Measurements from ENCODE around the gene ZNF423.

GRCh38 chr16:49862694-49863093, 6.8 kb upstream of the ZNF423 start:
- no peak for TF ChIP-seq CTCF (conservative IDR thresholded peaks at IDR 0.05 in 1 of 2, IDR thresholded peaks at IDR 0.05 in 1 of 2; ENCODE audit: extremely low read depth in 1 of 2, insufficient read depth in 1 of 2, low read depth in 1 of 2, low read length in 2 of 2)
- TF ChIP-seq EZH2 (IDR thresholded peaks at IDR 0.05; ENCODE audit: borderline replicate concordance, low read length) = no peak
